ENCODE measurements around the gene EPHA8. TPM values are rescaled to one million over a fixed set of nuclear protein-coding genes. Genes with fewer than 3 reads are reported as not detected.

Gene EPHA8
- total RNA-seq = not detected

- no peak for DNase-seq (ENCODE audit: low spot score)
These were observed at the start of gene EPHA8 for GRCh38 chr1:22562584-22563583. EPHA8 (plus strand) TSS chr1:22563489; CDS start chr1:22563636, 147 bp downstream.

GRCh38 chr1:22516906-22517571 is 46.2 kb upstream of the EPHA8 start:
- DNase-seq (ENCODE audit: low spot score) = no peak

GRCh38 chr1:22517956-22518355 is 45.3 kb upstream of the EPHA8 start:
- DNase-seq (ENCODE audit: low spot score) = no peak

GRCh38 chr1:22518379-22518778 is 44.9 kb upstream of the EPHA8 start:
- no peak for DNase-seq (ENCODE audit: low spot score)

GRCh38 chr1:22520871-22521270 is 42.4 kb upstream of the EPHA8 start:
- no peak for DNase-seq (ENCODE audit: low spot score)

GRCh38 chr1:22521692-22522091 is 41.6 kb upstream of the EPHA8 start:
- DNase-seq (ENCODE audit: low spot score) = no peak

GRCh38 chr1:22522221-22522743 is 41.0 kb upstream of the EPHA8 start:
- no peak for DNase-seq (ENCODE audit: low spot score)

GRCh38 chr1:22524481-22524880 is 38.8 kb upstream of the EPHA8 start:
- DNase-seq (ENCODE audit: low spot score) = no peak

- no peak for DNase-seq (ENCODE audit: low spot score)
These were observed 38.1 kb upstream of the EPHA8 start for GRCh38 chr1:22525211-22525610.

GRCh38 chr1:22525646-22526045 is 37.6 kb upstream of the EPHA8 start:
- no peak for DNase-seq (ENCODE audit: low spot score)

GRCh38 chr1:22526098-22526497 is 37.2 kb upstream of the EPHA8 start:
- no peak for DNase-seq (ENCODE audit: low spot score)

- DNase-seq (ENCODE audit: low spot score) = no peak
These were observed 36.6 kb upstream of the EPHA8 start for GRCh38 chr1:22526677-22527076.

GRCh38 chr1:22527122-22527521 is 36.2 kb upstream of the EPHA8 start:
- DNase-seq (ENCODE audit: low spot score) = no peak

GRCh38 chr1:22527555-22528296 is 35.6 kb upstream of the EPHA8 start:
- DNase-seq (ENCODE audit: low spot score) = no peak

- DNase-seq (ENCODE audit: low spot score) = no peak
These were observed 34.8 kb upstream of the EPHA8 start for GRCh38 chr1:22528451-22528850.

GRCh38 chr1:22529901-22530621 is 33.2 kb upstream of the EPHA8 start:
- DNase-seq (ENCODE audit: low spot score) = peak; percentile 26

GRCh38 chr1:22530715-22531114 is 32.6 kb upstream of the EPHA8 start:
- DNase-seq (ENCODE audit: low spot score) = no peak

GRCh38 chr1:22531251-22531650 is 32.0 kb upstream of the EPHA8 start:
- no peak for DNase-seq (ENCODE audit: low spot score)

- no peak for DNase-seq (ENCODE audit: low spot score)
These were observed 29.9 kb upstream of the EPHA8 start for GRCh38 chr1:22533244-22533895.

- DNase-seq (ENCODE audit: low spot score) = no peak
These were observed 28.3 kb upstream of the EPHA8 start for GRCh38 chr1:22534951-22535350.

- DNase-seq (ENCODE audit: low spot score) = no peak
These were observed 27.9 kb upstream of the EPHA8 start for GRCh38 chr1:22535399-22535798.

Measured in mucosa of gallbladder (tissue), 1 donor.